Measurements from ENCODE around the gene KIFBP. TPM values are rescaled to one million over a fixed set of nuclear protein-coding genes. Genes with fewer than 3 reads are reported as not detected.

Gene KIFBP
- total RNA-seq, 2 donors from 2014 or later: 22.1 to 28.6 TPM

DNA sequence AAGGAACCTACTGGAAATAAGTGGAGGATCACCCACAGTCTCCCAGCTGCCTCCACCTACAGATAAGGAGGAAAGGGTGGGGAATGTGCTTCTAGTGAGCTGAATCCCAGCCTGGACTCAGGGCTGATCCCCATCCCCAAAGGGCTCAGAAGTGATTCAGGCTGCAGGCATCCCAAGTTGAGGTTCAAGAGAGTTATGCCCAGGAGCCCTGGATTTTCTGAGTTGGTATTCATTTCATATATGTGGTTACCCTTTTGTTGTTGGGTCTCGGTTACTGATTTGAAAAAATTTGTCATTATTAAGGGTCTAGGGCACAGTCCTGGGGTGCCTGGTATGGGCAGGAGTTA is 69.3 kb downstream of the KIFBP start:
- peak overlapping the region; percentile 63 for H3K27ac ChIP-seq
- TF ChIP-seq, protein P1, sequence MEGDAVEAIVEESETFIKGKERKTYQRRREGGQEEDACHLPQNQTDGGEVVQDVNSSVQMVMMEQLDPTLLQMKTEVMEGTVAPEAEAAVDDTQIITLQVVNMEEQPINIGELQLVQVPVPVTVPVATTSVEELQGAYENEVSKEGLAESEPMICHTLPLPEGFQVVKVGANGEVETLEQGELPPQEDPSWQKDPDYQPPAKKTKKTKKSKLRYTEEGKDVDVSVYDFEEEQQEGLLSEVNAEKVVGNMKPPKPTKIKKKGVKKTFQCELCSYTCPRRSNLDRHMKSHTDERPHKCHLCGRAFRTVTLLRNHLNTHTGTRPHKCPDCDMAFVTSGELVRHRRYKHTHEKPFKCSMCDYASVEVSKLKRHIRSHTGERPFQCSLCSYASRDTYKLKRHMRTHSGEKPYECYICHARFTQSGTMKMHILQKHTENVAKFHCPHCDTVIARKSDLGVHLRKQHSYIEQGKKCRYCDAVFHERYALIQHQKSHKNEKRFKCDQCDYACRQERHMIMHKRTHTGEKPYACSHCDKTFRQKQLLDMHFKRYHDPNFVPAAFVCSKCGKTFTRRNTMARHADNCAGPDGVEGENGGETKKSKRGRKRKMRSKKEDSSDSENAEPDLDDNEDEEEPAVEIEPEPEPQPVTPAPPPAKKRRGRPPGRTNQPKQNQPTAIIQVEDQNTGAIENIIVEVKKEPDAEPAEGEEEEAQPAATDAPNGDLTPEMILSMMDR (IDR thresholded peaks at IDR 0.05): no peak
- H3K27me3 ChIP-seq: no peaks in the 10 kb centered on the region
- peak overlapping the region in 1 of 2 donors; percentile 51 for H3K9ac ChIP-seq (ENCODE audit: low read depth in 2 of 2, low read length in 2 of 2)
- no peak overlapping the region for H3K4me3 ChIP-seq
- no peaks in the 10 kb centered on the region for H3K9me3 ChIP-seq
- H3K36me3 ChIP-seq: no peaks in the 10 kb centered on the region
- DNase-seq: no peak
- peaks cover 9% of the 10 kb centered on the region for H3K4me1 ChIP-seq
- intact Hi-C loops (cut with DNase I): no loop called here

DNA sequence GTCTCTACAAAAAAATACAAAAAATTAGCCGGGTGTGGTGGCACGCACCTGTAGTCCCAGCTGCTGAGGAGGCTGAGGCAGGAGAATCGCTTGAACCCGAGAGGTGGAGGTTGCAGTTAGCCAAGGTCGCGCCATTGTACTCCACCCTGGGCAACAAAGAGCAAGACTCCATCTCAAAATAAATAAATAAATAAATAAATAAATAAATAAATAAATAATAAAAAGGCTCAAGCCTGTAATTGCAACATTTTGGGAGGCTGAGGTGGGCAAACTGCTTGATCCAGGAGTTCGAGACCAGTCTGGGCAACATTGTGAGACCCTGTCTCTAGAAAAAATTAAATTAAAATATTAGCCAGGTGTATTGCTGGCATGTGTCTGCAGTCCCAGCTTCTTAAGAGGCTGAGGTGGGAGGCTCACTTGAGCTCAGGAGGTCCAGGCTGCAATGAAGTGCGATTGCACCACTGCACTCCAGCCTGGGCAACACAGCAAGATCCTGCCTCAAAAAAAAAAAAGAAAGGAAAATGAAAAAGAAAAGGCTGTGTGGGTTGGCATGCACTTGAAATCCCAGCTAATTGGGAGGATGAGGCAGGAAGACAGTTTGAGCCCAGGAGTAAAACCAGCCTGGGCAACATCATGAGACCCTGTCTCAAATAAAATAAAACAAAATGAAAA is 71.7 kb downstream of the KIFBP start:
- peaks cover 9% of the 10 kb centered on the region for H3K4me1 ChIP-seq
- H3K4me3 ChIP-seq: no peak overlapping the region
- DNase-seq: no peak
- no peak overlapping the region for H3K27ac ChIP-seq
- no peaks in the 10 kb centered on the region for H3K27me3 ChIP-seq
- TF ChIP-seq, protein P1 (IDR thresholded peaks at IDR 0.05): no peak
- no peaks in the 10 kb centered on the region for H3K36me3 ChIP-seq
- intact Hi-C loops (cut with DNase I): no loop called here
- no peaks in the 10 kb centered on the region for H3K9me3 ChIP-seq
- no peak overlapping the region for H3K9ac ChIP-seq (ENCODE audit: low read depth in 2 of 2, low read length in 2 of 2)

DNA sequence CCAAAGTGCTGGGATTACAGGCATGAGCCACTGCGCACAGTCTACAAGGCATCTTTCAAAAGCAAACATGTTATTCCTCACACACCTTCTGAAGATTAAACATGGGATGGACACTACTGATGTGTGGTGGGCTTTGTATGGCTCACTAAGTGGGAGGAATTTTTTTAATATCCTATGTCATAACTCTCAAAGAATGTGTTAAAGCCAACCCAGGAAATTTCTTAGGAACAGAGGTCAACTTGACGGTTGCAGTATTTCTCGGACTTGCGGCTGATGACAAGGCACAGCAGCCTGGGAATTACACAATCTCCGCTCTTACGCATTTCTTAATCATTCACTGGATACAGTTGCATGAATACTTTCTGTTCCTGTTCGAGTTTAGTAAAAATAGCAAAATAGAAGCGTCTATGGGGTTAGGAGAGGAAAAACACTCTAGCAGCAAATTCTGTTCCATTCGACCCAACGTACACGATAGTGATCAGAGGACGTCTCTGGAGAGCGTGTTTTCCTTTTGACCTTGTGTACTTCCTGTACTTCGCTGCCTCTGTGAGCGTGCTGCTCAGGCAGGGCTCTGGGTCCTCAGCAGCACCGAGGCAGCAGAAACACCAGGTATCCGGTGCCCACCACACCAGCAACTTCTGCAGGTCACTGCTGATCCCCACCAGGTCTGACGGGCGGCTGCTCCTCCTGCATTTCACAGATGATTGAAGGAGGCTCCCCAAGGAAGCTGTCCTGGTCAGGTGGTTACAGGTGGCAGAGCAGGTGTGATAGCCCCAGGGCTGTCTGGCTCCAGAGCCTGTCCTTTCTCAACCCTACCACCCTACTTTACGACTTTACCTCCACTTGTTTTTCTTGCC is 72.9 kb downstream of the KIFBP start:
- Histone ChIP-seq H3K27ac (peak overlapping the region; percentile 79), H3K9me3 (no peaks in the 10 kb centered on the region), H3K9ac (ENCODE audit: low read depth in 2 of 2, low read length in 2 of 2) (peak overlapping the region; percentile 64 to 76), H3K27me3 (no peaks in the 10 kb centered on the region), H3K4me1 (peaks cover 9% of the 10 kb centered on the region), H3K4me3 (peak overlapping the region; percentile 25), H3K36me3 (no peaks in the 10 kb centered on the region)
- intact Hi-C loops (cut with DNase I): no loop called here
- TF ChIP-seq, protein P1 (IDR thresholded peaks at IDR 0.05): no peak
- DNase-seq: peak; percentile 38

DNA sequence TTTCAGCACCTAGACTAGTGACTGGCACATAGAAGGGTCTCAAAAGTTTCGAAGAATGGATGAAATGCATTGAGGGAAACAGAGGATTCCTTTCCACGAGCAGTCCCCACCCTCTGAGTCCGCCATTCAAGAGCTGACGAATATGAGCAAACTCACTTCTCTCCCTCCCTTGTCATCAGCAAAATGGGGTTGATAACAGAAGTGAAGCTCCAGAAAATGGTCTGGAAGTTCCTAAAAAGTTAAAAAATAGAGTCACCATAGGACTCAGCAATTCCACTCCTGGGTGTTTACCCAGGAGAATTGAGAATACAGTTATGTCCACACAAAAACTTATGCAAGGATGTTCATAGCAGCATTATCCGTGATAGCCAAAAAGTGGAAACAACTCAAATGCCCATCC is 74.3 kb downstream of the KIFBP start:
- intact Hi-C loops (cut with DNase I): no loop called here
- Histone ChIP-seq H3K4me1 (peaks cover 9% of the 10 kb centered on the region), H3K4me3 (no peak overlapping the region), H3K27me3 (no peaks in the 10 kb centered on the region), H3K9me3 (no peaks in the 10 kb centered on the region), H3K27ac (no peak overlapping the region), H3K36me3 (no peaks in the 10 kb centered on the region), H3K9ac (ENCODE audit: low read depth in 2 of 2, low read length in 2 of 2) (no peak overlapping the region)
- no peak for DNase-seq
- TF ChIP-seq, protein P1 (IDR thresholded peaks at IDR 0.05): no peak

DNA sequence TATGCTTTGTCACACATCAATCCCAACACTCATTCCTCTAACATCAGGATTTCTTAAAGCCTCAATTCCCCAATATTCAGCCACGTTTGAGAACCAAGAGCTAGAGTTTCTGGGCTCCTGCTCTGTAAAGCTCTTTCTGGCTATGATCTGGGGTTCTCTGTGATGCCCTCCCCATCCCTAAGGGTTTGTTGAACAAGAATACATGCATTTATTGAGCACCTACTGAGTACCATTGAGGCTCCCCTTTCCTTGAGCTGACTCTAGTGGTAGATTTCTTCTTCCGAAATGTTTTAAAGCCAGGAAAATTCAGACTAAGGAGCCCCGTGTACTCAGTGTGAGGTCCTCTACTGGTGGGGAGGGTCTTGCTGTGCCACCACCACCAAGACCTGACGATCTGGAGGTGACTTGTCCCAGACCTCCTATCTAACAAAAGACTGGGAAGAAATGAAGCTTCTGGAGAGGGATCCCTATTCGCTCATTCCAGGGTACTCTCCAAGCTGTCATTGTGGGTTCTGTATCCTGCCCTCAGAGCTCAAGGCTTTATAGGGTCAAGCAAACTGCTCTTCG is 76.2 kb downstream of the KIFBP start:
- H3K9me3 ChIP-seq: no peaks in the 10 kb centered on the region
- H3K9ac ChIP-seq (ENCODE audit: low read depth in 2 of 2, low read length in 2 of 2): no peak overlapping the region
- H3K4me3 ChIP-seq: no peak overlapping the region
- intact Hi-C loops (cut with DNase I): no loop called here
- TF ChIP-seq, protein P1 (IDR thresholded peaks at IDR 0.05): no peak
- no peaks in the 10 kb centered on the region for H3K27me3 ChIP-seq
- peaks cover 9% of the 10 kb centered on the region for H3K4me1 ChIP-seq
- no peaks in the 10 kb centered on the region for H3K36me3 ChIP-seq
- peak overlapping the region; percentile 36 for H3K27ac ChIP-seq
- no peak for DNase-seq
